ENCODE measurements around the gene GPR137.

Gene GPR137

GRCh38 chr11:64284962-64285884, at the start of gene GPR137:
GPR137 (plus strand) TSS chr11:64285848; CDS start chr11:64286525, 677 bp downstream.
- Mint-ChIP-seq H3K9me3 (no peaks in the 10 kb centered on the region), H3K27ac (peak within 1 kb of the TSS; percentile 89), H3K27me3 (no peaks in the 10 kb centered on the region), H3K4me1 (ENCODE audit: low read depth) (peaks cover 20% of the 10 kb centered on the region), H3K36me3 (ENCODE audit: low read depth) (no peaks in the 10 kb centered on the region), H3K4me3 (peak within 1 kb of the TSS; percentile 85)

GRCh38 chr11:64237484-64237951, 48.1 kb upstream of the GPR137 start:
- no peaks in the 10 kb centered on the region for H3K36me3 Mint-ChIP-seq (ENCODE audit: low read depth)
- H3K27ac Mint-ChIP-seq = no peak overlapping the region
- H3K4me3 Mint-ChIP-seq = no peak overlapping the region
- H3K9me3 Mint-ChIP-seq = no peaks in the 10 kb centered on the region
- H3K27me3 Mint-ChIP-seq = no peaks in the 10 kb centered on the region
- peaks cover 32% of the 10 kb centered on the region for H3K4me1 Mint-ChIP-seq (ENCODE audit: low read depth)

- Mint-ChIP-seq H3K27me3 (no peaks in the 10 kb centered on the region), H3K36me3 (ENCODE audit: low read depth) (peaks cover under 1% of the 10 kb centered on the region), H3K27ac (peak overlapping the region; percentile 41), H3K4me1 (ENCODE audit: low read depth) (peaks cover 33% of the 10 kb centered on the region), H3K4me3 (no peak overlapping the region), H3K9me3 (no peaks in the 10 kb centered on the region)
Observed at GRCh38 chr11:64238076-64238475, 47.6 kb upstream of the GPR137 start.

- no peaks in the 10 kb centered on the region for H3K9me3 Mint-ChIP-seq
- peaks cover 38% of the 10 kb centered on the region for H3K4me1 Mint-ChIP-seq (ENCODE audit: low read depth)
- H3K27me3 Mint-ChIP-seq = no peaks in the 10 kb centered on the region
- no peak overlapping the region for H3K4me3 Mint-ChIP-seq
- H3K27ac Mint-ChIP-seq = peak overlapping the region; percentile 58
- peaks cover 10% of the 10 kb centered on the region for H3K36me3 Mint-ChIP-seq (ENCODE audit: low read depth)
Observed at GRCh38 chr11:64238999-64239398, 46.6 kb upstream of the GPR137 start.

- Mint-ChIP-seq H3K36me3 (ENCODE audit: low read depth) (peaks cover 13% of the 10 kb centered on the region), H3K27me3 (no peaks in the 10 kb centered on the region), H3K27ac (peak overlapping the region; percentile 97), H3K4me1 (ENCODE audit: low read depth) (peaks cover 41% of the 10 kb centered on the region), H3K9me3 (no peaks in the 10 kb centered on the region), H3K4me3 (peak overlapping the region; percentile 93)
Observed at GRCh38 chr11:64239662-64240434, 45.8 kb upstream of the GPR137 start.

- Mint-ChIP-seq H3K27ac (peak within 1 kb of the TSS; percentile 97), H3K36me3 (ENCODE audit: low read depth) (peaks cover 13% of the 10 kb centered on the region), H3K9me3 (no peaks in the 10 kb centered on the region), H3K4me1 (ENCODE audit: low read depth) (peaks cover 34% of the 10 kb centered on the region), H3K27me3 (no peaks in the 10 kb centered on the region), H3K4me3 (peak within 1 kb of the TSS; percentile 93)
Observed at GRCh38 chr11:64240435-64241240, 45.0 kb upstream of the GPR137 start, which contains the start of gene FKBP2. FKBP2 (plus strand) TSS chr11:64241095; CDS start chr11:64242388, 1,293 bp downstream.

GRCh38 chr11:64241241-64241490, 44.5 kb upstream of the GPR137 start:
- Mint-ChIP-seq H3K36me3 (ENCODE audit: low read depth) (peaks cover 13% of the 10 kb centered on the region), H3K4me3 (peak overlapping the region; percentile 93), H3K9me3 (no peaks in the 10 kb centered on the region), H3K27ac (peak overlapping the region; percentile 97), H3K27me3 (no peaks in the 10 kb centered on the region), H3K4me1 (ENCODE audit: low read depth) (peaks cover 34% of the 10 kb centered on the region)

GRCh38 chr11:64241491-64242374, 43.9 kb upstream of the GPR137 start:
- H3K9me3 Mint-ChIP-seq = no peaks in the 10 kb centered on the region
- no peaks in the 10 kb centered on the region for H3K27me3 Mint-ChIP-seq
- H3K4me3 Mint-ChIP-seq = peak overlapping the region; percentile 93
- H3K27ac Mint-ChIP-seq = peak overlapping the region; percentile 87
- H3K36me3 Mint-ChIP-seq (ENCODE audit: low read depth) = peaks cover 13% of the 10 kb centered on the region
- peaks cover 34% of the 10 kb centered on the region for H3K4me1 Mint-ChIP-seq (ENCODE audit: low read depth)

- Mint-ChIP-seq H3K4me1 (ENCODE audit: low read depth) (peaks cover 40% of the 10 kb centered on the region), H3K36me3 (ENCODE audit: low read depth) (peaks cover 13% of the 10 kb centered on the region), H3K27ac (peak overlapping the region; percentile 70), H3K27me3 (no peaks in the 10 kb centered on the region), H3K4me3 (peak overlapping the region; percentile 58), H3K9me3 (no peaks in the 10 kb centered on the region)
Observed at GRCh38 chr11:64243236-64243854, 42.3 kb upstream of the GPR137 start.

- peaks cover 36% of the 10 kb centered on the region for H3K4me1 Mint-ChIP-seq (ENCODE audit: low read depth)
- peak overlapping the region; percentile 16 for H3K27ac Mint-ChIP-seq
- no peaks in the 10 kb centered on the region for H3K9me3 Mint-ChIP-seq
- no peaks in the 10 kb centered on the region for H3K27me3 Mint-ChIP-seq
- H3K36me3 Mint-ChIP-seq (ENCODE audit: low read depth) = peaks cover 13% of the 10 kb centered on the region
- H3K4me3 Mint-ChIP-seq = peak overlapping the region; percentile 58
Observed at GRCh38 chr11:64244107-64244506, 41.5 kb upstream of the GPR137 start.

- no peaks in the 10 kb centered on the region for H3K9me3 Mint-ChIP-seq
- peak overlapping the region; percentile 95 for H3K27ac Mint-ChIP-seq
- H3K4me3 Mint-ChIP-seq = peak overlapping the region; percentile 94
- peaks cover 13% of the 10 kb centered on the region for H3K36me3 Mint-ChIP-seq (ENCODE audit: low read depth)
- no peaks in the 10 kb centered on the region for H3K27me3 Mint-ChIP-seq
- H3K4me1 Mint-ChIP-seq (ENCODE audit: low read depth) = peaks cover 32% of the 10 kb centered on the region
Observed at GRCh38 chr11:64244966-64245365, 40.7 kb upstream of the GPR137 start.

GRCh38 chr11:64245401-64245796, 40.2 kb upstream of the GPR137 start:
- Mint-ChIP-seq H3K27ac (peak overlapping the region; percentile 95), H3K36me3 (ENCODE audit: low read depth) (peaks cover 13% of the 10 kb centered on the region), H3K27me3 (no peaks in the 10 kb centered on the region), H3K4me1 (ENCODE audit: low read depth) (peaks cover 30% of the 10 kb centered on the region), H3K9me3 (no peaks in the 10 kb centered on the region), H3K4me3 (peak overlapping the region; percentile 94)

GRCh38 chr11:64245797-64246620, 39.6 kb upstream of the GPR137 start:
- H3K27ac Mint-ChIP-seq = peak overlapping the region; percentile 95
- H3K9me3 Mint-ChIP-seq = no peaks in the 10 kb centered on the region
- no peaks in the 10 kb centered on the region for H3K27me3 Mint-ChIP-seq
- H3K4me1 Mint-ChIP-seq (ENCODE audit: low read depth) = peaks cover 27% of the 10 kb centered on the region
- peak overlapping the region; percentile 94 for H3K4me3 Mint-ChIP-seq
- H3K36me3 Mint-ChIP-seq (ENCODE audit: low read depth) = peaks cover 13% of the 10 kb centered on the region
